Neutrophil (primary cell): ENCODE results near the gene IP6K1.

Experiments used
- H3K27ac ChIP-seq: fragments of 200-600 bp; sonication (generic); 2 replicates; pipeline ENCODE4 v1.5.1; 2016; ENCODE audit warnings: mild to moderate bottlenecking, moderate library complexity
- H3K27me3 ChIP-seq: fragments of 200-600 bp; sonication (generic); 2 replicates; pipeline ENCODE4 v1.6.0; 2016; ENCODE audit warnings: mild to moderate bottlenecking
- H3K36me3 ChIP-seq: fragments of 200-600 bp; sonication (generic); 2 replicates; pipeline ENCODE4 v1.5.1; 2017
- H3K4me1 ChIP-seq, 2 experiments: fragments of 200-600 bp in 1 of 2; sonication (generic) in 1 of 2; 1 replicate in 1 of 2; 2 replicates in 1 of 2; pipeline versions ENCODE4 v1.5.1 to v1.6.1; 2013 to 2016; ENCODE audit warnings: low read depth in 1 of 2, low read length in 1 of 2, mild to moderate bottlenecking in 1 of 2, moderate library complexity in 1 of 2; ENCODE audit not compliant: control insufficient read depth in 1 of 2, insufficient read depth in 1 of 2
- H3K4me3 ChIP-seq, 2 experiments: fragments of 200-600 bp in 1 of 2; sonication (generic) in 1 of 2; 1 replicate in 1 of 2; 2 replicates in 1 of 2; pipeline ENCODE4 v1.5.1; 2013 to 2016; ENCODE audit warnings: low read depth in 1 of 2, low read length in 1 of 2, mild to moderate bottlenecking in 1 of 2, moderate library complexity in 1 of 2
- H3K9me3 ChIP-seq: fragments of 200-600 bp; sonication (generic); 2 replicates; pipeline ENCODE4 v1.5.1; 2016
- CTCF ChIP-seq: fragments of 200-600 bp; sonication (generic); IDR thresholded peaks from 2 replicates; pipeline ENCODE4 v1.5.1; 2016; ENCODE audit warnings: antibody characterized with exemption

IP6K1 gene

GRCh38 chr3:49716169-49716568 lies 70.2 kb downstream of the IP6K1 start:
- Histone ChIP-seq H3K9me3 (no peaks in the 10 kb centered on the region), H3K4me3 (no peak overlapping the region), H3K27ac (no peak overlapping the region), H3K36me3 (peaks cover 63% of the 10 kb centered on the region), H3K27me3 (peaks cover 14% of the 10 kb centered on the region), H3K4me1 (peaks cover 14 to 15% of the 10 kb centered on the region in 2 experiments)
- no peak for TF ChIP-seq CTCF

GRCh38 chr3:49715611-49716121 lies 70.7 kb downstream of the IP6K1 start:
- TF ChIP-seq CTCF, result no peak
- no peaks in the 10 kb centered on the region for H3K9me3 ChIP-seq
- peaks cover 14% of the 10 kb centered on the region for H3K27me3 ChIP-seq
- H3K36me3 ChIP-seq, result peaks cover 61% of the 10 kb centered on the region
- no peak overlapping the region for H3K27ac ChIP-seq
- H3K4me3 ChIP-seq, result no peak overlapping the region
- H3K4me1 ChIP-seq, result peaks cover 14 to 15% of the 10 kb centered on the region in 2 experiments

GRCh38 chr3:49714728-49715550 lies 71.4 kb downstream of the IP6K1 start:
- no peak overlapping the region for H3K4me3 ChIP-seq
- H3K9me3 ChIP-seq, result no peaks in the 10 kb centered on the region
- H3K4me1 ChIP-seq, result peaks cover 14% of the 10 kb centered on the region in 2 experiments
- peaks cover 14% of the 10 kb centered on the region for H3K27me3 ChIP-seq
- TF ChIP-seq CTCF, result no peak
- H3K36me3 ChIP-seq, result peaks cover 57% of the 10 kb centered on the region
- no peak overlapping the region for H3K27ac ChIP-seq

GRCh38 chr3:49713336-49714105 lies 72.8 kb downstream of the IP6K1 start:
- no peak overlapping the region for H3K4me3 ChIP-seq
- no peak overlapping the region for H3K27ac ChIP-seq
- peaks cover under 1 to 1% of the 10 kb centered on the region in 2 experiments for H3K4me1 ChIP-seq

More at GRCh38 chr3:49713336-49714105, 72.8 kb downstream of the IP6K1 start:
- Histone ChIP-seq H3K9me3 (no peaks in the 10 kb centered on the region), H3K27me3 (peaks cover 7% of the 10 kb centered on the region), H3K36me3 (peaks cover 59% of the 10 kb centered on the region)
- no peak for TF ChIP-seq CTCF
